Left lung (tissue), 14 donors: Measurements from ENCODE around the gene PITPNM2. TPM values are rescaled to one million over a fixed set of nuclear protein-coding genes. Genes with fewer than 3 reads are reported as not detected.

Experiments used
- ATAC-seq: fragments of 200-7000 bp; cut with Tn5 transposase; one replicate; pipeline ENCODE4 v1.9.1; 2020; ENCODE audit warnings: moderate library complexity
- DNase-seq, 4 donors: peaks; one replicate each; pipeline ENCODE4 v3.0.0-alpha.2; 2013 to 2020
- H3K27ac ChIP-seq, 2 donors: fragments of 200-600 bp; sonication (generic) in 1 of 2; one replicate each; pipeline versions ENCODE4 v1.5.0 to v1.8.0; 2020 to 2021
- H3K27me3 ChIP-seq, 2 donors: fragments of 200-600 bp; sonication (generic) in 1 of 2; one replicate each; pipeline versions ENCODE4 v1.5.0 to v1.8.0; 2020 to 2021
- H3K36me3 ChIP-seq, 2 donors: fragments of 200-600 bp; sonication (generic) in 1 of 2; one replicate each; pipeline versions ENCODE4 v1.5.0 to v1.8.0; 2020 to 2021
- H3K4me1 ChIP-seq, 2 donors: fragments of 200-600 bp; one replicate each; pipeline ENCODE4 v1.8.0; 2021
- H3K4me3 ChIP-seq, 2 donors: fragments of 200-600 bp; sonication (generic) in 1 of 2; one replicate each; pipeline versions ENCODE4 v1.5.0 to v1.8.0; 2020 to 2021; ENCODE audit warnings: mild to moderate bottlenecking in 1 of 2
- H3K9me3 ChIP-seq, 2 donors: fragments of 200-600 bp; sonication (generic) in 1 of 2; one replicate each; pipeline versions ENCODE4 v1.5.0 to v1.8.0; 2020 to 2021
- intact Hi-C, 2 donors: fragments of 100-400 bp; cut with DNase I; formaldehyde crosslinking; loops; one replicate each; pipeline versions ENCODE4 v1.11.2 to v1.14.2; 2022
- long read RNA-seq, 12 donors: library from polyadenylated mRNA in 2 of 12; unstranded in 2 of 12; transcript quantifications; one replicate each; pipeline ENCODE4 v2.0.0 and lab custom pipeline, GENCODE V29; 2019 to 2026
- polyA plus RNA-seq, 6 donors: library from polyadenylated mRNA; unstranded; fragments of 120-200 nt; gene quantifications; one replicate each; pipeline ENCODE4 v1.2.1, GENCODE V29; 2013; ENCODE audit not compliant: insufficient read length in 6 of 6
- total RNA-seq, 2 donors: library from RNA; stranded (reverse); fragmentation: NEBNext Ultra II Directional; extraction: Animal tissue kit (Norgen Biotek cat#: 25700); gene quantifications; one replicate each; pipeline ENCODE4 v1.2.1, GENCODE V29; 2021
- TF ChIP-seq, protein P1 (sequence below), 2 donors: fragments of 200-600 bp; sonication (generic) in 1 of 2; IDR thresholded peaks; one replicate each; pipeline versions ENCODE4 v1.5.0 to v1.8.0; 2021; ENCODE audit warnings: antibody characterized with exemption in 2 of 2
- donor health status: DM: no; HTN: yes; CAD: no.
- donor health status: DM: no; HTN: no; CAD: no.

PITPNM2 gene
- total RNA-seq (10 to 100 TPM; 22.8 to 30.8 TPM), polyA plus RNA-seq (10 to 100 TPM; 11.3 to 17.2 (median 13.3) TPM)
- long read RNA-seq, donor 1, partial matches to known transcripts: 7 of 9 reads
- long read RNA-seq, donor 1, other reads (novel, unspliced or antisense): 0 of 9 reads
- long read RNA-seq, donor 2: 0 reads
- long read RNA-seq, donor 3, partial matches to known transcripts: 0 of 1 reads
- long read RNA-seq, donor 3, other reads (novel, unspliced or antisense): 0 of 1 reads
- long read RNA-seq, donor 4, partial matches to known transcripts: 0 of 2 reads
- long read RNA-seq, donor 4, other reads (novel, unspliced or antisense): 2 of 2 reads
- long read RNA-seq, donor 5: 0 reads
- long read RNA-seq, donor 6: 0 reads
- long read RNA-seq, donor 7: 0 reads
- long read RNA-seq, donor 8, partial matches to known transcripts: 0 of 3 reads
- long read RNA-seq, donor 8, other reads (novel, unspliced or antisense): 0 of 3 reads
- long read RNA-seq, donor 9: 0 reads
- long read RNA-seq, donor 10, partial matches to known transcripts: 0 of 2 reads
- long read RNA-seq, donor 10, other reads (novel, unspliced or antisense): 2 of 2 reads
- long read RNA-seq, donor 11, partial matches to known transcripts: 0 of 1 reads
- long read RNA-seq, donor 11, other reads (novel, unspliced or antisense): 0 of 1 reads
- long read RNA-seq, donor 12, partial matches to known transcripts: 0 of 2 reads
- long read RNA-seq, donor 12, other reads (novel, unspliced or antisense): 0 of 2 reads

DNA sequence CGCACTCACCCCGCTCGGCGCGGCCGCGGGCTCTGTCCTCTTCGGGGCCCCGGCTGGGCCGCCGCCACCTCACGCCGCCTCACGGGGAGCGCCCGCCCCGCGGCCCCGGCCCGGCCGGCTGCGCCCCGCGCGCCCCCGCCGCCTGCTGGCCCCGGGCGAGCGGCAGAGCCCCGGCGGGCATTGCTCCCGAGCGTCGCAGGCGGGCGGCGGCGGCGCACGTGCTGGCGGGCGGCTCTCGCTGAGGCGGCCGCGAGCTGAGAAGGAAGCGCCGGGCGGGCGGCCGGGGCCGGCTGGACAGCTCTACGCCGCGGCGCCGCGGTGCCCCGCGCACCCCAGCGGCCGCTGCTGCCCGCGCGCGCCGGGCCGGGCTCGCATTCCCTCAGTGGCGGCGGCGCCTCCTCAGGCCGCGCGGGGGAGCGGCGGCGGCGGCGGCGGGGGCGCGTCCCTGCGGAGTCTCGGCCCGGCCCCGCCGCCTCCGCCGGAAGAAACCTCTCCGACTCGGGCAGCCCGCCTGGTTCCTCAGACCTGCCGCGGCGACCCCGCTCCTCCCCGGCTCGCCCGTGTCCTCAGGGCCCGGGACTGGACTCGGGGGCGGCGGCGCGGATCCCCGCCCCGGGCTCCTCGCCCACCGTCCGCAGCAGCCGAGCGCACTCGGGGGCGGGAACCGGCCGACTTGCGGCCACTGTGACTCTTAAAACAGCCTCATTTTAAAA is at the start of gene PITPNM2:
Gene PITPNM2 (minus strand): TSS at position 347 of the 713 bp plus-strand sequence. CDS start 116,500 bp downstream, outside the sequence.
- Histone ChIP-seq H3K27me3 (peaks cover 0 to 23% of the 10 kb centered on the region in 2 donors), H3K9me3 (no peaks in the 10 kb centered on the region), H3K4me3 (peak within 1 kb of the TSS; percentile 57 to 58), H3K27ac (peak within 1 kb of the TSS; percentile 79 to 81), H3K36me3 (peaks cover 0 to 11% of the 10 kb centered on the region in 2 donors), H3K4me1 (peaks cover 9 to 42% of the 10 kb centered on the region in 2 donors)
- intact Hi-C loops: loop anchor here in 1 of 2 donors (5.0 kb wide), 1 partner anchor 109 kb away; no protein-coding TSS in a partner anchor
- peak; percentile 80 for ATAC-seq
- TF ChIP-seq, protein P1, sequence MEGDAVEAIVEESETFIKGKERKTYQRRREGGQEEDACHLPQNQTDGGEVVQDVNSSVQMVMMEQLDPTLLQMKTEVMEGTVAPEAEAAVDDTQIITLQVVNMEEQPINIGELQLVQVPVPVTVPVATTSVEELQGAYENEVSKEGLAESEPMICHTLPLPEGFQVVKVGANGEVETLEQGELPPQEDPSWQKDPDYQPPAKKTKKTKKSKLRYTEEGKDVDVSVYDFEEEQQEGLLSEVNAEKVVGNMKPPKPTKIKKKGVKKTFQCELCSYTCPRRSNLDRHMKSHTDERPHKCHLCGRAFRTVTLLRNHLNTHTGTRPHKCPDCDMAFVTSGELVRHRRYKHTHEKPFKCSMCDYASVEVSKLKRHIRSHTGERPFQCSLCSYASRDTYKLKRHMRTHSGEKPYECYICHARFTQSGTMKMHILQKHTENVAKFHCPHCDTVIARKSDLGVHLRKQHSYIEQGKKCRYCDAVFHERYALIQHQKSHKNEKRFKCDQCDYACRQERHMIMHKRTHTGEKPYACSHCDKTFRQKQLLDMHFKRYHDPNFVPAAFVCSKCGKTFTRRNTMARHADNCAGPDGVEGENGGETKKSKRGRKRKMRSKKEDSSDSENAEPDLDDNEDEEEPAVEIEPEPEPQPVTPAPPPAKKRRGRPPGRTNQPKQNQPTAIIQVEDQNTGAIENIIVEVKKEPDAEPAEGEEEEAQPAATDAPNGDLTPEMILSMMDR (IDR thresholded peaks at IDR 0.05): no peak
- peak in 3 of 4 donors; percentile 38 to 90 (median 63) for DNase-seq

DNA sequence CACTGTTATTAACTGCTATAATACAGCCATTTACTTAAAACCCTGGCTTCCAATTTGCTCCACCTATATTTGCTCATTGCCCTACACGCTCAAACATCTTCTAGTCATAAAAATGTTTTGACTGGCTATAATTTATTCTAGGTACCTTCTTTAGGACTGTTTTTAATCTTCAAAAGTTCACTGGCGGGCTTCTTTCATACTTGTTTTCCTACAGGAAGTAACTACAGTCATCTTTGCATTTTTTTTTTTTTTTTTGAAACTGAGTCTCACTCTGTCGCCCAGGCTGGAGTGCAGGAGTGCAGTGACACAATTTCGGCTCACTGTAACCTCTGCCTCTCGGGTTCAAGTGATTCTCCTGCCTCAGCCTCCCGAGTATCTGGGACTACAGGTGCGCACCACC is 49.5 kb upstream of the PITPNM2 start:
- no peak overlapping the region for H3K27ac ChIP-seq
- DNase-seq (no peak), ATAC-seq (no peak)
- intact Hi-C loops: no loop called here
- H3K4me1 ChIP-seq: no peaks in the 10 kb centered on the region
- TF ChIP-seq, protein P1 (IDR thresholded peaks at IDR 0.05): no peak
- H3K9me3 ChIP-seq: no peaks in the 10 kb centered on the region
- peaks cover 4 to 48% of the 10 kb centered on the region in 2 donors for H3K36me3 ChIP-seq
- no peak overlapping the region for H3K4me3 ChIP-seq
- H3K27me3 ChIP-seq: no peaks in the 10 kb centered on the region

GRCh38 chr12:123199936-123200335 is 49.0 kb upstream of the PITPNM2 start:
- no peak for ATAC-seq

DNA sequence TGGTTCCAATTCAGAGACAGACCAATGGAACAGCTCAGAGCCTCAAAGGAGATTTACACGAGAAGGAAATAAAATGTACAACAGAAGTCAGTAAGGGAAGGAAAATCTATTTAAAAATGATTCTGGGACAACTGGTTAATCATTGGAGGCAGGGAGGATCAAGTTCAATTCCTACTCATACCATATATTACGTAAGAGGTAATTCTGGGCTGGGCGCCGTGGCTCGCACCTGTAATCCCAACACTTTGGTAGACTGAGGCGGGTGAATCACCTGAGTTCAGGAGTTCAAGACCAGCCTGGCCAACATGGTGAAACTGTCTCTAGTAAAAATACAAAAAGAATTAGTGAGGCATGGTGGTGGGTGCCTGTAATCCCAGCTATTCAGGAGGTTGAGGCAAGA is 36.7 kb upstream of the PITPNM2 start:
- DNase-seq (no peak), ATAC-seq (no peak)
- Histone ChIP-seq H3K9me3 (no peaks in the 10 kb centered on the region), H3K27ac (no peak overlapping the region), H3K27me3 (no peaks in the 10 kb centered on the region), H3K4me3 (no peak overlapping the region), H3K4me1 (no peaks in the 10 kb centered on the region), H3K36me3 (peaks cover 0 to 76% of the 10 kb centered on the region in 2 donors)
- TF ChIP-seq, protein P1 (IDR thresholded peaks at IDR 0.05): no peak
- intact Hi-C loops: no loop called here

More at GRCh38 chr12:123199936-123200335, 49.0 kb upstream of the PITPNM2 start:
- Histone ChIP-seq H3K27ac (no peak overlapping the region), H3K4me1 (no peaks in the 10 kb centered on the region), H3K36me3 (peaks cover 4 to 48% of the 10 kb centered on the region in 2 donors), H3K27me3 (no peaks in the 10 kb centered on the region), H3K9me3 (no peaks in the 10 kb centered on the region), H3K4me3 (no peak overlapping the region)
- intact Hi-C loops: no loop called here
- no peak for DNase-seq
- TF ChIP-seq, protein P1 (IDR thresholded peaks at IDR 0.05): no peak
